ENCODE measurements around the gene LILRA2. TPM values are rescaled to one million over a fixed set of nuclear protein-coding genes. Genes with fewer than 3 reads are reported as not detected.

Gene LILRA2
- total and polyA plus RNA-seq, 2 of the 8 experiments (the other 6 are each of a cell fraction or from before 2014, with no cell fraction given), result not detected

DNA sequence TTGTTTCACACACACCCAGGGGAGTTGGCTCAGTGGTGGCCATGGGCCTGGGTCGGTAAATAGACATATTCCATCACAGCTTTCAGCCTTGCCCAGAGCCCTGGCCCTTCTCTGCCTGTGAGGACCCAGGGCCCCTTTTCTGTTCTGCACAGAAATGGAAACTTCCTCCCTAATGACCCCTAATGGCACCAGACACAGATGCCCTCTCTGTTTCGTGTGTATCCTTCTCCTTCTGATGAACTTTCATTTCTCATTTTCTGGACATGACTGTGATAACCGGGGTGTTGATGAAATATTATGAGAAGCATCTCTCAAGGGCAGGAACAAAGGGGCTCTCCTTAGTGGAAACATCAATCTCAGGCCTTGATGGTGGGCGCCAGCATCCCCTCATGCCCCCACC is 32.6 kb downstream of the LILRA2 start:
- H2AK5ac ChIP-seq (ENCODE audit: low read depth, low read length), result no peak overlapping the region
- DNase-seq (ENCODE audit: low read depth in 1 of 2, low spot score in 2 of 2) (no peak), FAIRE-seq (no peak)
- H3K23ac ChIP-seq (ENCODE audit: insufficient read length), result no peak overlapping the region
- H4K5ac ChIP-seq (ENCODE audit: insufficient read length, low read depth, low read length), result no peak overlapping the region
- H3K56ac ChIP-seq (replicated peaks; ENCODE audit: insufficient read length, low read depth, low read length), result no peak overlapping the region
- H4K8ac ChIP-seq (ENCODE audit: extremely low read depth, insufficient read depth, low read length), result no peak overlapping the region
- H2BK5ac ChIP-seq (ENCODE audit: low read depth, low read length), result no peak overlapping the region
- 74% methylated on average over 4 of the region's 4 CpGs; no CpG with 5 or more reads in 1 of the 2 experiments for WGBS, 2 experiments (ENCODE audit: extremely low coverage in 1 of 2, insufficient coverage in 1 of 2, insufficient read length in 1 of 2, insufficient replicate concordance in 2 of 2, low coverage in 1 of 2, low lambda C conversion rate in 2 of 2, missing lambda C conversion rate in 1 of 2)
- no peak overlapping the region for H3K18ac ChIP-seq (ENCODE audit: extremely low read depth, low read length)
- H3K9me3 ChIP-seq (ENCODE audit: insufficient read depth in 2 of 2, low read depth in 1 of 2, low read length in 1 of 2), result peaks cover 54 to 72% of the 10 kb centered on the region in 2 experiments
- H2BK20ac ChIP-seq (ENCODE audit: low read length), result no peak overlapping the region
- no peaks in the 10 kb centered on the region for H3K4me1 ChIP-seq (replicated peaks in 1 of 4; ENCODE audit: control insufficient read depth in 3 of 4, insufficient read depth in 4 of 4, low read length in 3 of 4)
- no peaks in the 10 kb centered on the region for H3K23me2 ChIP-seq (ENCODE audit: low read depth, low read length)
- ChIA-PET CTCF (ENCODE audit: partially characterized antibody) (no interaction called here), POLR2A (ENCODE audit: partially characterized antibody) (interaction anchor here (0.6 kb wide), 1 partner anchor 15 kb away, joined by 3 read pairs; no protein-coding TSS in a partner anchor)
- H4K91ac ChIP-seq (replicated peaks; ENCODE audit: insufficient read length, low read length), result no peak overlapping the region
- no peak overlapping the region for H3K4ac ChIP-seq (replicated peaks; ENCODE audit: insufficient read length, low read depth, low read length)
- no peaks in the 10 kb centered on the region for H3K27me3 ChIP-seq (replicated peaks in 1 of 4; ENCODE audit: control insufficient read depth in 3 of 4, extremely low read depth in 1 of 4, insufficient read depth in 3 of 4, low read length in 3 of 4)
- no peaks in the 10 kb centered on the region for H3K36me3 ChIP-seq (ENCODE audit: control insufficient read depth in 2 of 4, insufficient read depth in 4 of 4, low read length in 3 of 4)
- no peak overlapping the region for H3K27ac ChIP-seq (ENCODE audit: low read depth, low read length)
- no peak overlapping the region for H2BK15ac ChIP-seq (ENCODE audit: low read length)
- no peak overlapping the region for H2AFZ ChIP-seq (ENCODE audit: low read length)
- H2BK12ac ChIP-seq (ENCODE audit: low read depth, low read length), result no peak overlapping the region
- TF ChIP-seq SAP30 (IDR thresholded peaks at IDR 0.05; ENCODE audit: insufficient read depth, insufficient replicate concordance, low read length), result no peak
- no peak for TF ChIP-seq BACH1 (IDR thresholded peaks at IDR 0.05; ENCODE audit: low read length)
- TF ChIP-seq, protein P1, sequence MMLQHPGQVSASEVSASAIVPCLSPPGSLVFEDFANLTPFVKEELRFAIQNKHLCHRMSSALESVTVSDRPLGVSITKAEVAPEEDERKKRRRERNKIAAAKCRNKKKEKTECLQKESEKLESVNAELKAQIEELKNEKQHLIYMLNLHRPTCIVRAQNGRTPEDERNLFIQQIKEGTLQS (IDR thresholded peaks at IDR 0.05; ENCODE audit: insufficient read depth, low read depth, low read length), result no peak
- TF ChIP-seq, protein P2, sequence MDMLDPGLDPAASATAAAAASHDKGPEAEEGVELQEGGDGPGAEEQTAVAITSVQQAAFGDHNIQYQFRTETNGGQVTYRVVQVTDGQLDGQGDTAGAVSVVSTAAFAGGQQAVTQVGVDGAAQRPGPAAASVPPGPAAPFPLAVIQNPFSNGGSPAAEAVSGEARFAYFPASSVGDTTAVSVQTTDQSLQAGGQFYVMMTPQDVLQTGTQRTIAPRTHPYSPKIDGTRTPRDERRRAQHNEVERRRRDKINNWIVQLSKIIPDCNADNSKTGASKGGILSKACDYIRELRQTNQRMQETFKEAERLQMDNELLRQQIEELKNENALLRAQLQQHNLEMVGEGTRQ (IDR thresholded peaks at IDR 0.05; ENCODE audit: low read length), result no peak
- no peak for TF ChIP-seq CEBPB (IDR thresholded peaks at IDR 0.05; ENCODE audit: low read depth, low read length)
- TF ChIP-seq ZNF274 (IDR thresholded peaks at IDR 0.05; ENCODE audit: borderline replicate concordance, extremely low read depth, low read length), result no peak
- TF ChIP-seq SIN3A (conservative IDR thresholded peaks at IDR 0.05 in 1 of 2, IDR thresholded peaks at IDR 0.05 in 1 of 2; ENCODE audit: low read depth in 1 of 2, low read length in 2 of 2), result no peak
- no peak for TF ChIP-seq CBX8 (IDR thresholded peaks at IDR 0.05; ENCODE audit: borderline replicate concordance, low read depth, low read length)
- TF ChIP-seq BCL11A (IDR thresholded peaks at IDR 0.05; ENCODE audit: low read depth in 2 of 2, low read length in 2 of 2), result no peak
- TF ChIP-seq CREB1 (IDR thresholded peaks at IDR 0.05), result no peak
- no peak for TF ChIP-seq POLR2AphosphoS5 (IDR thresholded peaks at IDR 0.05; ENCODE audit: low read depth, low read length)
- no peak for TF ChIP-seq KDM4A (IDR thresholded peaks at IDR 0.05; ENCODE audit: low read depth, low read length, severe bottlenecking)
- no peaks in the 10 kb centered on the region for H3K79me1 ChIP-seq (ENCODE audit: low read depth, low read length)
- no peak overlapping the region for H3K9ac ChIP-seq (replicated peaks in 1 of 4; ENCODE audit: extremely low read depth in 1 of 4, low read depth in 3 of 4, low read length in 3 of 4)
- H4K20me1 ChIP-seq (replicated peaks in 1 of 2; ENCODE audit: control insufficient read depth in 1 of 2, insufficient read depth in 2 of 2, low read length in 2 of 2), result no peaks in the 10 kb centered on the region
- no peak overlapping the region for H3K14ac ChIP-seq (ENCODE audit: insufficient read length)
- H3K4me2 ChIP-seq (ENCODE audit: insufficient read depth in 1 of 2, low read depth in 2 of 2, low read length in 2 of 2), result no peak overlapping the region
- H3K79me2 ChIP-seq (ENCODE audit: control insufficient read depth in 1 of 2, insufficient read depth in 2 of 2, low read length in 2 of 2), result no peaks in the 10 kb centered on the region
- H2BK120ac ChIP-seq (replicated peaks; ENCODE audit: low read depth, low read length), result no peak overlapping the region
- no peak overlapping the region for H3K4me3 ChIP-seq (ENCODE audit: extremely low read depth in 1 of 4, insufficient read depth in 2 of 4, low read depth in 3 of 4, low read length in 4 of 4)

All from H1 (cell line).